HepG2 (cell line): ENCODE results near the gene SMIM36. TPM values are rescaled to one million over a fixed set of nuclear protein-coding genes. Genes with fewer than 3 reads are reported as not detected.

Source experiments
- ATAC-seq: fragments of 200-7000 bp; cut with Tn5 transposase; 3 replicates; pipeline ENCODE4 v1.9.1; 2020; ENCODE audit warnings: mild to moderate bottlenecking, moderate library complexity
- BruUV-seq: library from RNA; stranded (reverse); fragments of 400-500 nt; replicated peaks from 2 replicates; lab custom pipeline; 2021; lab: Mats Ljungman, UMichigan
- CTCF ChIA-PET: fragments of 300-600 bp; formaldehyde crosslinking; extraction: SDS; loops from one replicate; lab custom pipeline; 2021; ENCODE audit warnings: low total read pairs, inconsistent platforms, low intra/inter-chr PET ratio; lab: Yijun Ruan, JAX
- POLR2A ChIA-PET: fragments of 350-600 bp; sonication (Branson Sonifier 250); formaldehyde crosslinking; loops from one replicate; lab custom pipeline; 2020; ENCODE audit warnings: antibody characterized with exemption, inconsistent platforms; lab: Yijun Ruan, JAX
- DNase-seq: peaks from one replicate; pipeline ENCODE4 v3.0.0-alpha.2; 2015; ENCODE audit warnings: low spot score
- FAIRE-seq: peaks from 3 replicates; lab custom pipeline; 2011; peaks lifted over from hg19 to GRCh38; lab: Jason Lieb, UNC
- H2AFZ ChIP-seq: one replicate; pipeline ENCODE4 v1.6.1; 2011; ENCODE audit warnings: low read length, inconsistent platforms
- H3K27ac ChIP-seq: fragments of 300-600 bp; 3 replicates; pipeline ENCODE4 v1.8.0; 2011; ENCODE audit warnings: mixed run types, mild to moderate bottlenecking, mixed read lengths, low read length, inconsistent platforms; ENCODE audit not compliant: insufficient read depth; ENCODE audit errors: extremely low read length
- H3K27me3 ChIP-seq, 2 experiments: fragments of 200-600 bp in 1 of 2; 2 replicates in 1 of 2; 3 replicates in 1 of 2; pipeline versions ENCODE4 v1.6.0 to v1.8.0; 2011; ENCODE audit warnings: low read length in 2 of 2, mild to moderate bottlenecking in 2 of 2, moderate library complexity in 2 of 2, inconsistent platforms in 1 of 2; ENCODE audit not compliant: insufficient read depth in 2 of 2, control insufficient read depth in 1 of 2
- H3K36me3 ChIP-seq, 2 experiments: fragments of 200-600 bp in 1 of 2; replicated peaks in 1 of 2; 2 replicates in 1 of 2; 3 replicates in 1 of 2; pipeline versions ENCODE4 v1.5.1 to v1.8.0; 2011; ENCODE audit warnings: low read length in 2 of 2, inconsistent platforms in 1 of 2; ENCODE audit not compliant: insufficient read depth in 2 of 2, control insufficient read depth in 1 of 2
- H3K4me1 ChIP-seq: 2 replicates; pipeline ENCODE4 v1.5.1; 2012; ENCODE audit warnings: low read length, inconsistent platforms; ENCODE audit not compliant: insufficient read depth
- H3K4me2 ChIP-seq: 2 replicates; pipeline ENCODE4 v1.6.0; 2011; ENCODE audit warnings: low read depth, low read length, inconsistent platforms
- H3K4me3 ChIP-seq, 3 experiments: fragments of 200-600 bp in 1 of 3; sonication (generic), shearing (Covaris generic) in 1 of 3; replicated peaks in 1 of 3; 2 replicates each; pipeline ENCODE4 v1.5.1; 2011 to 2016; ENCODE audit warnings: low read length in 3 of 3, inconsistent platforms in 2 of 3, low read depth in 2 of 3, mild to moderate bottlenecking in 2 of 3, control low read depth in 1 of 3, mixed read lengths in 1 of 3; ENCODE audit not compliant: insufficient read depth in 1 of 3
- H3K79me2 ChIP-seq: one replicate; pipeline ENCODE4 v1.6.1; 2011; ENCODE audit warnings: low read length, inconsistent platforms; ENCODE audit not compliant: insufficient read depth
- H3K9ac ChIP-seq: 2 replicates; pipeline ENCODE4 v1.6.0; 2011; ENCODE audit warnings: mild to moderate bottlenecking, low read depth, low read length, inconsistent platforms; ENCODE audit not compliant: insufficient read depth
- H3K9me3 ChIP-seq: 2 replicates; pipeline ENCODE4 v1.5.1; 2012; ENCODE audit warnings: mild to moderate bottlenecking, low read length
- H4K20me1 ChIP-seq: 2 replicates; pipeline ENCODE4 v1.6.0; 2011; ENCODE audit warnings: inconsistent platforms, mild to moderate bottlenecking, low read length, moderate library complexity; ENCODE audit not compliant: insufficient read depth
- ATF2 ChIP-seq: sonication (generic); formaldehyde crosslinking; IDR thresholded peaks from 2 replicates; pipeline ENCODE4 v1.4.0; 2020; ENCODE audit warnings: missing genetic modification reagents
- GATA4 ChIP-seq: sonication (generic); IDR thresholded peaks from 2 replicates; pipeline ENCODE4 v1.6.1; 2016; ENCODE audit warnings: antibody characterized with exemption, low read depth, borderline replicate concordance
- HNRNPK ChIP-seq: fragments of 200-400 bp; formaldehyde crosslinking; IDR thresholded peaks from 2 replicates; pipeline ENCODE4 v1.6.1; 2018; ENCODE audit warnings: low read length, low read depth, moderate library complexity, mild to moderate bottlenecking; ENCODE audit not compliant: poor library complexity, severe bottlenecking
- NFAT5 ChIP-seq: sonication (generic); formaldehyde crosslinking; IDR thresholded peaks from 2 replicates; pipeline ENCODE4 v1.4.0; 2020; ENCODE audit warnings: missing genetic modification reagents
- NFATC3 ChIP-seq: sonication (generic); formaldehyde crosslinking; IDR thresholded peaks from 2 replicates; pipeline ENCODE4 v1.5.1; 2020; ENCODE audit warnings: mild to moderate bottlenecking, missing genetic modification reagents
- ZFP36L2 ChIP-seq: sonication (generic); formaldehyde crosslinking; IDR thresholded peaks from 2 replicates; pipeline ENCODE4 v1.4.0; 2020; ENCODE audit warnings: missing genetic modification reagents
- ZNF160 ChIP-seq: sonication (generic); formaldehyde crosslinking; IDR thresholded peaks from 2 replicates; pipeline ENCODE4 v1.8.0; 2022; ENCODE audit warnings: mild to moderate bottlenecking, inconsistent platforms, missing genetic modification reagents
- ZNF33B ChIP-seq: sonication (generic); formaldehyde crosslinking; IDR thresholded peaks from 2 replicates; pipeline ENCODE4 v1.5.1; 2020; ENCODE audit warnings: mild to moderate bottlenecking, missing genetic modification reagents
- ZNF652 ChIP-seq: IDR thresholded peaks from 2 replicates; pipeline ENCODE4 v1.6.1; 2016; ENCODE audit warnings: low read depth, borderline replicate concordance
- in situ Hi-C: cut with HindIII; loops from 2 replicates; pipeline ENCODE4 v1.10.0; 2017; ENCODE audit warnings: low pct_unique_long_range_greater_than_20kb; ENCODE audit not compliant: extremely low pct_ligation_motif_present
- intact Hi-C: fragments of 100-400 bp; cut with micrococcal nuclease; formaldehyde crosslinking; loops from one replicate; pipeline ENCODE4 v1.10.0; 2022; ENCODE audit not compliant: unreplicated experiment
- polyA plus RNA-seq, 8 experiments: library from polyadenylated mRNA; depleted of rRNA in 3 of 8; stranded (reverse) in 7 of 8; unstranded in 1 of 8; fragments of >200 nt; fragmentation: Illumina TruSeq in 4 of 8; extraction: Trizol in 4 of 8; gene quantifications; 2 replicates each; pipeline versions ENCODE4 v1.2.1 to v1.2.3, GENCODE V29; 2011 to 2016; ENCODE audit warnings: low read depth in 4 of 8, missing spikeins in 1 of 8, mixed read lengths in 1 of 8; ENCODE audit not compliant: insufficient read depth in 1 of 8
- total RNA-seq, 5 experiments: library from RNA; depleted of rRNA; stranded (reverse); fragments of >200 nt; fragmentation: Illumina TruSeq; extraction: Trizol; gene quantifications; 2 replicates each; pipeline ENCODE4 v1.2.3, GENCODE V29; 2016; ENCODE audit warnings: low read depth in 1 of 5
- TF ChIP-seq, protein P1 (sequence below): sonication (generic); formaldehyde crosslinking; IDR thresholded peaks from 2 replicates; pipeline ENCODE4 v1.5.1; 2020; ENCODE audit warnings: mild to moderate bottlenecking, moderate library complexity, missing genetic modification reagents
- TF ChIP-seq, protein P2 (sequence below): IDR thresholded peaks from 2 replicates; pipeline ENCODE4 v1.6.1; 2016; ENCODE audit warnings: control low read depth

SMIM36 gene
- total and polyA plus RNA-seq, 2 of the 13 experiments (the other 11 are each of a cell fraction or from before 2014, with no cell fraction given): not detected

GRCh38 chr17:55521186-55521585, 9.9 kb upstream of the SMIM36 start:
- Histone ChIP-seq H3K9ac (no peak overlapping the region), H4K20me1 (no peaks in the 10 kb centered on the region), H3K9me3 (no peaks in the 10 kb centered on the region), H2AFZ (no peak overlapping the region), H3K4me3 (no peak overlapping the region), H3K27ac (no peak overlapping the region)
- intact Hi-C loops: no loop called here
- POLR2A ChIA-PET: no interaction called here
- DNase-seq (no peak), FAIRE-seq (no peak)
- TF ChIP-seq ZFP36L2 (no peak), ZNF33B (CRISPR knock-in tag) (no peak), ATF2 (CRISPR knock-in tag) (no peak), NFAT5 (CRISPR knock-in tag) (no peak), ZNF160 (CRISPR knock-in tag) (no peak), NFATC3 (CRISPR knock-in tag) (no peak), GATA4 (no peak), HNRNPK (no peak), ZNF652 (CRISPR knock-in tag) (no peak)
- TF ChIP-seq, protein P1, sequence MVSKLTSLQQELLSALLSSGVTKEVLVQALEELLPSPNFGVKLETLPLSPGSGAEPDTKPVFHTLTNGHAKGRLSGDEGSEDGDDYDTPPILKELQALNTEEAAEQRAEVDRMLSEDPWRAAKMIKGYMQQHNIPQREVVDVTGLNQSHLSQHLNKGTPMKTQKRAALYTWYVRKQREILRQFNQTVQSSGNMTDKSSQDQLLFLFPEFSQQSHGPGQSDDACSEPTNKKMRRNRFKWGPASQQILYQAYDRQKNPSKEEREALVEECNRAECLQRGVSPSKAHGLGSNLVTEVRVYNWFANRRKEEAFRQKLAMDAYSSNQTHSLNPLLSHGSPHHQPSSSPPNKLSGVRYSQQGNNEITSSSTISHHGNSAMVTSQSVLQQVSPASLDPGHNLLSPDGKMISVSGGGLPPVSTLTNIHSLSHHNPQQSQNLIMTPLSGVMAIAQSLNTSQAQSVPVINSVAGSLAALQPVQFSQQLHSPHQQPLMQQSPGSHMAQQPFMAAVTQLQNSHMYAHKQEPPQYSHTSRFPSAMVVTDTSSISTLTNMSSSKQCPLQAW (CRISPR knock-in tag): no peak
- TF ChIP-seq, protein P2, sequence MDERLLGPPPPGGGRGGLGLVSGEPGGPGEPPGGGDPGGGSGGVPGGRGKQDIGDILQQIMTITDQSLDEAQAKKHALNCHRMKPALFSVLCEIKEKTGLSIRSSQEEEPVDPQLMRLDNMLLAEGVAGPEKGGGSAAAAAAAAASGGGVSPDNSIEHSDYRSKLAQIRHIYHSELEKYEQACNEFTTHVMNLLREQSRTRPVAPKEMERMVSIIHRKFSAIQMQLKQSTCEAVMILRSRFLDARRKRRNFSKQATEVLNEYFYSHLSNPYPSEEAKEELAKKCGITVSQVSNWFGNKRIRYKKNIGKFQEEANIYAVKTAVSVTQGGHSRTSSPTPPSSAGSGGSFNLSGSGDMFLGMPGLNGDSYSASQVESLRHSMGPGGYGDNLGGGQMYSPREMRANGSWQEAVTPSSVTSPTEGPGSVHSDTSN: no peak
- TF ChIP-seq, all 625 proteins: peak for 0
- peaks cover 3% of the 10 kb centered on the region; the same call in 1 of the 2 replicates for H3K4me1 ChIP-seq
- ATAC-seq: no peak
- BruUV-seq: no TSS peak
- H3K79me2 ChIP-seq: no peaks in the 10 kb centered on the region
- peaks cover 0 to 33% of the 10 kb centered on the region in 2 experiments for H3K27me3 ChIP-seq
- in situ Hi-C loops: no loop called here
- CTCF ChIA-PET: no interaction called here
- H3K36me3 ChIP-seq: no peaks in the 10 kb centered on the region
- no peak overlapping the region for H3K4me2 ChIP-seq
